ENCODE results near the gene PDE6C.

GRCh38 chr10:93672022-93672678 is 59.8 kb downstream of the PDE6C start:
- TF ChIP-seq, protein P1, sequence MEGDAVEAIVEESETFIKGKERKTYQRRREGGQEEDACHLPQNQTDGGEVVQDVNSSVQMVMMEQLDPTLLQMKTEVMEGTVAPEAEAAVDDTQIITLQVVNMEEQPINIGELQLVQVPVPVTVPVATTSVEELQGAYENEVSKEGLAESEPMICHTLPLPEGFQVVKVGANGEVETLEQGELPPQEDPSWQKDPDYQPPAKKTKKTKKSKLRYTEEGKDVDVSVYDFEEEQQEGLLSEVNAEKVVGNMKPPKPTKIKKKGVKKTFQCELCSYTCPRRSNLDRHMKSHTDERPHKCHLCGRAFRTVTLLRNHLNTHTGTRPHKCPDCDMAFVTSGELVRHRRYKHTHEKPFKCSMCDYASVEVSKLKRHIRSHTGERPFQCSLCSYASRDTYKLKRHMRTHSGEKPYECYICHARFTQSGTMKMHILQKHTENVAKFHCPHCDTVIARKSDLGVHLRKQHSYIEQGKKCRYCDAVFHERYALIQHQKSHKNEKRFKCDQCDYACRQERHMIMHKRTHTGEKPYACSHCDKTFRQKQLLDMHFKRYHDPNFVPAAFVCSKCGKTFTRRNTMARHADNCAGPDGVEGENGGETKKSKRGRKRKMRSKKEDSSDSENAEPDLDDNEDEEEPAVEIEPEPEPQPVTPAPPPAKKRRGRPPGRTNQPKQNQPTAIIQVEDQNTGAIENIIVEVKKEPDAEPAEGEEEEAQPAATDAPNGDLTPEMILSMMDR (IDR thresholded peaks at IDR 0.05): no peak
- TF ChIP-seq POLR2A (IDR thresholded peaks at IDR 0.05): no peak
